Neural progenitor cell (in vitro differentiated cells): ENCODE results near the gene HOXC4.

Source experiments
- CTCF ChIP-seq: fragments of 200-600 bp; sonication (generic); IDR thresholded peaks from 2 replicates; pipeline ENCODE4 v1.5.1; 2017; ENCODE audit warnings: antibody characterized with exemption, mild to moderate bottlenecking
- EZH2 ChIP-seq: fragments of 200-600 bp; sonication (generic); IDR thresholded peaks from 2 replicates; pipeline ENCODE4 v1.6.1; 2017; ENCODE audit warnings: antibody characterized with exemption, mild to moderate bottlenecking, moderate library complexity
- EZH2phosphoT487 ChIP-seq: fragments of 200-600 bp; sonication (generic); IDR thresholded peaks from 2 replicates; pipeline ENCODE4 v1.6.1; 2017; ENCODE audit warnings: antibody characterized with exemption

- TF ChIP-seq CTCF, result no peak
- no peak for TF ChIP-seq EZH2
- no peak for TF ChIP-seq EZH2phosphoT487
Observed at GRCh38 chr12:54045401-54045800, 8.2 kb upstream of the HOXC4 start.
